Camera-type eye (tissue), 1 donor: Measurements from ENCODE around the gene OTOG. TPM values are rescaled to one million over a fixed set of nuclear protein-coding genes. Genes with fewer than 3 reads are reported as not detected.

ENCODE experiments used
- total RNA-seq: library from RNA; depleted of rRNA; stranded (reverse); fragments of >200 nt; gene quantifications from one replicate; pipeline ENCODE4 v1.2.3, GENCODE V29; 2014

The OTOG gene
- not detected for total RNA-seq

GRCh38 chr11:17547051-17547577 lies at the start of gene OTOG:
OTOG (plus strand) TSS chr11:17547259; CDS start chr11:17547373, 114 bp downstream.

GRCh38 chr11:17544181-17544622 lies 2.9 kb upstream of the OTOG start, which contains the start of gene USH1C:
USH1C (minus strand) TSS chr11:17544416; CDS start chr11:17544307, 109 bp downstream.

Other genes starting within 250 kb of the OTOG start
- gene NCR3LG1, start 195.5 kb upstream of the OTOG start, total RNA-seq = 3.6 TPM
- 5.2 TPM for gene KCNJ11, start 158.6 kb upstream of the OTOG start, total RNA-seq
- gene ABCC8, start 70.4 kb upstream of the OTOG start, total RNA-seq = 10.6 TPM
- gene USH1C, start 2.8 kb upstream of the OTOG start, total RNA-seq = 1.3 TPM
- 2.4 TPM for gene MYOD1, start 172.3 kb downstream of the OTOG start, total RNA-seq
- 5.5 TPM for gene KCNC1, start 187.5 kb downstream of the OTOG start, total RNA-seq